HepG2 (cell line): Measurements from ENCODE around the gene TNIP1. TPM values are rescaled to one million over a fixed set of nuclear protein-coding genes. Genes with fewer than 3 reads are reported as not detected.
A peak's percentile ranks its signal among the peaks of the same experiment; 100 is the strongest.

Source experiments
- ASH2L ChIP-seq: fragments of 300-600, 200-600 bp; sonication (generic); IDR thresholded peaks from 2 replicates; pipeline ENCODE4 v1.7.0; 2017; ENCODE audit warnings: low read depth, mild to moderate bottlenecking, moderate library complexity, mixed read lengths, low read length; ENCODE audit not compliant: insufficient read length
- ATF7-NPFF ChIP-seq: sonication (generic); formaldehyde crosslinking; IDR thresholded peaks from 2 replicates; pipeline ENCODE4 v1.8.1; 2023; ENCODE audit warnings: mild to moderate bottlenecking, low read depth, missing genetic modification reagents, moderate library complexity
- EEA1 ChIP-seq: sonication (generic); formaldehyde crosslinking; IDR thresholded peaks from 2 replicates; pipeline ENCODE4 v1.5.1; 2020; ENCODE audit warnings: mild to moderate bottlenecking, missing genetic modification reagents, borderline replicate concordance
- EED ChIP-seq: sonication (generic); formaldehyde crosslinking; IDR thresholded peaks from 2 replicates; pipeline ENCODE4 v1.5.0; 2020; ENCODE audit warnings: mild to moderate bottlenecking, missing genetic modification reagents
- FOSL2 ChIP-seq: sonication (generic); formaldehyde crosslinking; IDR thresholded peaks from 2 replicates; pipeline ENCODE4 v1.4.0; 2020; ENCODE audit warnings: missing genetic modification reagents
- GABPA ChIP-seq, 2 experiments: IDR thresholded peaks; 2 replicates each; pipeline ENCODE4 v1.6.1; 2011 to 2016; ENCODE audit warnings: low read depth in 2 of 2, low read length in 1 of 2, missing biosample characterization in 1 of 2, missing genetic modification characterization in 1 of 2
- GTF3A ChIP-seq: sonication (generic); formaldehyde crosslinking; conservative IDR thresholded peaks from 2 replicates; pipeline ENCODE4 v1.4.0; 2020; ENCODE audit warnings: mild to moderate bottlenecking, missing genetic modification reagents
- KDM5B ChIP-seq: sonication (generic); formaldehyde crosslinking; IDR thresholded peaks from 2 replicates; pipeline ENCODE4 v1.4.0; 2020; ENCODE audit warnings: missing genetic modification reagents, mild to moderate bottlenecking, borderline replicate concordance
- KLF15 ChIP-seq: sonication (generic); formaldehyde crosslinking; IDR thresholded peaks from 2 replicates; pipeline ENCODE4 v1.8.1; 2023; ENCODE audit warnings: borderline replicate concordance, mild to moderate bottlenecking, inconsistent platforms, missing genetic modification reagents, mixed read lengths
- KLF16 ChIP-seq, 2 experiments: sonication (generic) in 1 of 2; formaldehyde crosslinking in 1 of 2; IDR thresholded peaks; 2 replicates each; pipeline versions ENCODE4 v1.6.1 to v1.8.0; 2016 to 2023; ENCODE audit warnings: missing genetic modification reagents in 2 of 2, missing compliant biosample characterization in 1 of 2
- MAF1 ChIP-seq: sonication (generic); formaldehyde crosslinking; IDR thresholded peaks from 2 replicates; pipeline ENCODE4 v1.5.0; 2020; ENCODE audit warnings: missing genetic modification reagents, borderline replicate concordance
- POLR2AphosphoS5 ChIP-seq: IDR thresholded peaks from 2 replicates; pipeline ENCODE4 v1.6.1; 2012; ENCODE audit warnings: low read depth, low read length
- RFX3 ChIP-seq: IDR thresholded peaks from 2 replicates; pipeline ENCODE4 v1.6.1; 2016; ENCODE audit warnings: missing biosample characterization, missing genetic modification reagents
- RNF2 ChIP-seq: fragments of 450-650 bp; conservative IDR thresholded peaks from 2 replicates; pipeline ENCODE4 v1.6.1; 2016; ENCODE audit warnings: low read depth
- SP2 ChIP-seq: sonication (generic); formaldehyde crosslinking; IDR thresholded peaks from 2 replicates; pipeline ENCODE4 v1.5.1; 2020; ENCODE audit warnings: mild to moderate bottlenecking, missing genetic modification reagents
- SRSF4 ChIP-seq: fragments of 200-400 bp; formaldehyde crosslinking; IDR thresholded peaks from one replicate; pipeline ENCODE4 v1.6.1; 2018; ENCODE audit warnings: mild to moderate bottlenecking, low read depth, low read length, moderate library complexity; ENCODE audit not compliant: poor library complexity, severe bottlenecking
- SYNCRIP ChIP-seq: fragments of 200-400 bp; formaldehyde crosslinking; IDR thresholded peaks from 2 replicates; pipeline ENCODE4 v1.6.1; 2018; ENCODE audit warnings: mild to moderate bottlenecking, low read depth, low read length; ENCODE audit not compliant: insufficient read depth
- ZBTB10 ChIP-seq: sonication (generic); formaldehyde crosslinking; IDR thresholded peaks from 2 replicates; pipeline ENCODE4 v1.4.0; 2020; ENCODE audit warnings: missing genetic modification reagents, borderline replicate concordance
- ZBTB38 ChIP-seq: sonication (generic); formaldehyde crosslinking; IDR thresholded peaks from 2 replicates; pipeline ENCODE4 v1.5.1; 2020; ENCODE audit warnings: mild to moderate bottlenecking, missing genetic modification reagents
- ZFP1 ChIP-seq: IDR thresholded peaks from 2 replicates; pipeline ENCODE4 v1.6.1; 2016
- ZMYM3 ChIP-seq: sonication (generic); formaldehyde crosslinking; IDR thresholded peaks from 2 replicates; pipeline ENCODE4 v1.5.1; 2020; ENCODE audit warnings: mild to moderate bottlenecking, missing genetic modification reagents
- ZNF317 ChIP-seq: sonication (generic); formaldehyde crosslinking; IDR thresholded peaks from 2 replicates; pipeline ENCODE4 v1.5.0; 2020; ENCODE audit warnings: mild to moderate bottlenecking, missing genetic modification reagents
- ZNF567 ChIP-seq: sonication (generic); formaldehyde crosslinking; IDR thresholded peaks from 2 replicates; pipeline ENCODE4 v1.8.1; 2023; ENCODE audit warnings: mild to moderate bottlenecking, missing genetic modification reagents, borderline replicate concordance
- ZNF589 ChIP-seq: sonication (generic); formaldehyde crosslinking; conservative IDR thresholded peaks from 2 replicates; pipeline ENCODE4 v1.8.0; 2022; ENCODE audit warnings: mild to moderate bottlenecking, moderate library complexity, missing genetic modification reagents
- ZNF674 ChIP-seq: sonication (generic); formaldehyde crosslinking; IDR thresholded peaks from 2 replicates; pipeline ENCODE4 v1.5.0; 2020; ENCODE audit warnings: low read depth, mild to moderate bottlenecking, missing genetic modification reagents
- polyA plus RNA-seq, 8 experiments: library from polyadenylated mRNA; depleted of rRNA in 3 of 8; stranded (reverse) in 7 of 8; unstranded in 1 of 8; fragments of >200 nt; fragmentation: Illumina TruSeq in 4 of 8; extraction: Trizol in 4 of 8; gene quantifications; 2 replicates each; pipeline versions ENCODE4 v1.2.1 to v1.2.3, GENCODE V29; 2011 to 2016; ENCODE audit warnings: low read depth in 4 of 8, missing spikeins in 1 of 8, mixed read lengths in 1 of 8; ENCODE audit not compliant: insufficient read depth in 1 of 8
- total RNA-seq, 5 experiments: library from RNA; depleted of rRNA; stranded (reverse); fragments of >200 nt; fragmentation: Illumina TruSeq; extraction: Trizol; gene quantifications; 2 replicates each; pipeline ENCODE4 v1.2.3, GENCODE V29; 2016; ENCODE audit warnings: low read depth in 1 of 5
- TF ChIP-seq, protein P1 (sequence below): sonication (generic); formaldehyde crosslinking; IDR thresholded peaks from 2 replicates; pipeline ENCODE4 v1.9.0; 2021; ENCODE audit warnings: missing genetic modification reagents, mild to moderate bottlenecking, borderline replicate concordance

Gene TNIP1
- total and polyA plus RNA-seq, 2 of the 13 experiments (the other 11 are each of a cell fraction or from before 2014, with no cell fraction given) = 26.2 to 45.9 TPM

DNA sequence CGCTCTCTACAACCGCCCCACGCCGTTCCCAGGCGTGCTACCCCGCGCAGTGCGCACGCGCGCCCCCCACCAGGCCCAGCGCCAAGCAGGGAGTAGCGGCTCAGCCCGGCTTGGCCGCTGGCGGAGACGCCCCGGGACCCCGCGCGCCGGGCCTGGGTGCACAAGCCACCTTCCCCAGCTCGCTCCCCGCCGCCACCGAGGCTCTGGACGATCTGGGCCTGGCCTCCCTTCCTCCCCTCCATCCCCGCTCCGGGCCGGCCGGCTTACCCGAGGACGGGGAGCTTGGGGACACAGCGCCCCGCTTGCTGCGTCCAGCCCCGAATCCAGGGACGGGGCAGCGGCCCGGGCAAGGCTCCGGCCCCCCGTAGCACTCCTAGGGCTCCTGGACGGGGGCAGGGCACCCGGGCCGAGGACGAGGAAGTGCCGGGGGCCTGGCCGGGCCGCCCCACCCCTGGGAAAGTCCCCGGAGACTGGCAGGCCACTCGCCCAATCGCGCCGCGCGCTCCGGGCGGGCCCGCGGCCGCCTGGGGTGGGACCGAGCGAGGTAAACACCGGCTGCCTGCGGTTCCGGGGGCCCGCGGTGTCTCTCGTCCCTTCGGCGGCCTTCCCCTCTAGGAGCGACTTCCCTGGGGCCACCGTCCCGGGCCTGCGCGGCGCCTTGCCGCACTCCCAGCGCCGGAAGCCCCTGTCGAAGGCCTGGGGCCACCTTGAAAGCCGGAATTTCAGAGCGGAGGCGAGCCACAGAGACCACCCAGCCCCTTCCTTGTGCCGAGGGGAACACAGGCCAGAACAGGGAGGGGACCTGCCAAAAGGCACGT, at the start of gene TNIP1 (continued):
- peak; percentile 94 for TF ChIP-seq KDM5B (CRISPR knock-in tag)
- TF ChIP-seq ZNF589 (CRISPR knock-in tag) = peak; percentile 26; the same call in 1 of the 2 replicates
- no peak for TF ChIP-seq ZMYM3 (CRISPR knock-in tag)
- TF ChIP-seq KLF16 (CRISPR knock-in tag; IDR thresholded peaks at IDR 0.05) = peak in 1 of 2 experiments; percentile 74; a peak in 2 of 4 replicates
- TF ChIP-seq SYNCRIP = no peak
- TF ChIP-seq ZBTB38 = peak; percentile 71; the same call in 1 of the 2 replicates
- TF ChIP-seq RFX3 (CRISPR knock-in tag) = no peak
- no peak for TF ChIP-seq GTF3A
- peak; percentile 61 for TF ChIP-seq GABPA (IDR thresholded peaks at IDR 0.05; ENCODE audit: low read depth, low read length)
- TF ChIP-seq GABPA (CRISPR knock-in tag; IDR thresholded peaks at IDR 0.05; ENCODE audit: low read depth) = peak; percentile 74
- TF ChIP-seq EEA1 (CRISPR knock-in tag) = peak; percentile 77; the same call in 1 of the 2 replicates
- no peak; the same call in 1 of the 2 replicates for TF ChIP-seq ATF7-NPFF (CRISPR knock-in tag)
- no peak; the same call in none of the 2 replicates for TF ChIP-seq FOSL2 (CRISPR knock-in tag)
- TF ChIP-seq EED (CRISPR knock-in tag) = peak; percentile 12; the same call in 1 of the 2 replicates
- TF ChIP-seq ZBTB10 (CRISPR knock-in tag) = 0 out of 2 replicates have a peak, but pooled peaks have one; percentile 11
- peak; percentile 89 for TF ChIP-seq ASH2L
- 0 out of 2 replicates have a peak, but pooled peaks have one; percentile 48 for TF ChIP-seq ZNF567 (CRISPR knock-in tag)
- TF ChIP-seq SRSF4 = peak; percentile 37
- TF ChIP-seq SP2 (CRISPR knock-in tag) = peak; percentile 97
- 0 out of 2 replicates have a peak, but pooled peaks have one; percentile 28 for TF ChIP-seq ZNF674
- no peak for TF ChIP-seq ZNF317 (CRISPR knock-in tag)
- TF ChIP-seq MAF1 (CRISPR knock-in tag) = no peak; the same call in 1 of the 2 replicates
- no peak; the same call in 1 of the 2 replicates for TF ChIP-seq ZFP1
- no peak for TF ChIP-seq KLF15
- no peak for TF ChIP-seq RNF2
- TF ChIP-seq POLR2AphosphoS5 = peak; percentile 64; the same call in 1 of the 2 replicates
- TF ChIP-seq, protein P1, sequence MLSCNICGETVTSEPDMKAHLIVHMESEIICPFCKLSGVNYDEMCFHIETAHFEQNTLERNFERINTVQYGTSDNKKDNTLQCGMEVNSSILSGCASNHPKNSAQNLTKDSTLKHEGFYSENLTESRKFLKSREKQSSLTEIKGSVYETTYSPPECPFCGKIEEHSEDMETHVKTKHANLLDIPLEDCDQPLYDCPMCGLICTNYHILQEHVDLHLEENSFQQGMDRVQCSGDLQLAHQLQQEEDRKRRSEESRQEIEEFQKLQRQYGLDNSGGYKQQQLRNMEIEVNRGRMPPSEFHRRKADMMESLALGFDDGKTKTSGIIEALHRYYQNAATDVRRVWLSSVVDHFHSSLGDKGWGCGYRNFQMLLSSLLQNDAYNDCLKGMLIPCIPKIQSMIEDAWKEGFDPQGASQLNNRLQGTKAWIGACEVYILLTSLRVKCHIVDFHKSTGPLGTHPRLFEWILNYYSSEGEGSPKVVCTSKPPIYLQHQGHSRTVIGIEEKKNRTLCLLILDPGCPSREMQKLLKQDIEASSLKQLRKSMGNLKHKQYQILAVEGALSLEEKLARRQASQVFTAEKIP (CRISPR knock-in tag) = no peak
